HepG2 (cell line): ENCODE measurements around the gene MEGF6. TPM values are rescaled to one million over a fixed set of nuclear protein-coding genes. Genes with fewer than 3 reads are reported as not detected.

ENCODE experiments used
- ATAC-seq: fragments of 200-7000 bp; cut with Tn5 transposase; 3 replicates; pipeline ENCODE4 v1.9.1; 2020; ENCODE audit warnings: mild to moderate bottlenecking, moderate library complexity
- BruUV-seq: library from RNA; stranded (reverse); fragments of 400-500 nt; replicated peaks from 2 replicates; lab custom pipeline; 2021; lab: Mats Ljungman, UMichigan
- CTCF ChIA-PET: fragments of 300-600 bp; formaldehyde crosslinking; extraction: SDS; loops from one replicate; lab custom pipeline; 2021; ENCODE audit warnings: low total read pairs, inconsistent platforms, low intra/inter-chr PET ratio; lab: Yijun Ruan, JAX
- POLR2A ChIA-PET: fragments of 350-600 bp; sonication (Branson Sonifier 250); formaldehyde crosslinking; loops from one replicate; lab custom pipeline; 2020; ENCODE audit warnings: antibody characterized with exemption, inconsistent platforms; lab: Yijun Ruan, JAX
- DNase-seq: peaks from one replicate; pipeline ENCODE4 v3.0.0-alpha.2; 2015; ENCODE audit warnings: low spot score
- FAIRE-seq: peaks from 3 replicates; lab custom pipeline; 2011; peaks lifted over from hg19 to GRCh38; lab: Jason Lieb, UNC
- H2AFZ ChIP-seq: one replicate; pipeline ENCODE4 v1.6.1; 2011; ENCODE audit warnings: low read length, inconsistent platforms
- H3K27ac ChIP-seq: fragments of 300-600 bp; 3 replicates; pipeline ENCODE4 v1.8.0; 2011; ENCODE audit warnings: mixed run types, mild to moderate bottlenecking, mixed read lengths, low read length, inconsistent platforms; ENCODE audit not compliant: insufficient read depth; ENCODE audit errors: extremely low read length
- H3K27me3 ChIP-seq, 2 experiments: fragments of 200-600 bp in 1 of 2; 2 replicates in 1 of 2; 3 replicates in 1 of 2; pipeline versions ENCODE4 v1.6.0 to v1.8.0; 2011; ENCODE audit warnings: low read length in 2 of 2, mild to moderate bottlenecking in 2 of 2, moderate library complexity in 2 of 2, inconsistent platforms in 1 of 2; ENCODE audit not compliant: insufficient read depth in 2 of 2, control insufficient read depth in 1 of 2
- H3K36me3 ChIP-seq, 2 experiments: fragments of 200-600 bp in 1 of 2; replicated peaks in 1 of 2; 2 replicates in 1 of 2; 3 replicates in 1 of 2; pipeline versions ENCODE4 v1.5.1 to v1.8.0; 2011; ENCODE audit warnings: low read length in 2 of 2, inconsistent platforms in 1 of 2; ENCODE audit not compliant: insufficient read depth in 2 of 2, control insufficient read depth in 1 of 2
- H3K4me1 ChIP-seq: 2 replicates; pipeline ENCODE4 v1.5.1; 2012; ENCODE audit warnings: low read length, inconsistent platforms; ENCODE audit not compliant: insufficient read depth
- H3K4me2 ChIP-seq: 2 replicates; pipeline ENCODE4 v1.6.0; 2011; ENCODE audit warnings: low read depth, low read length, inconsistent platforms
- H3K4me3 ChIP-seq, 3 experiments: fragments of 200-600 bp in 1 of 3; sonication (generic), shearing (Covaris generic) in 1 of 3; replicated peaks in 1 of 3; 2 replicates each; pipeline ENCODE4 v1.5.1; 2011 to 2016; ENCODE audit warnings: low read length in 3 of 3, inconsistent platforms in 2 of 3, low read depth in 2 of 3, mild to moderate bottlenecking in 2 of 3, control low read depth in 1 of 3, mixed read lengths in 1 of 3; ENCODE audit not compliant: insufficient read depth in 1 of 3
- H3K79me2 ChIP-seq: one replicate; pipeline ENCODE4 v1.6.1; 2011; ENCODE audit warnings: low read length, inconsistent platforms; ENCODE audit not compliant: insufficient read depth
- H3K9ac ChIP-seq: 2 replicates; pipeline ENCODE4 v1.6.0; 2011; ENCODE audit warnings: mild to moderate bottlenecking, low read depth, low read length, inconsistent platforms; ENCODE audit not compliant: insufficient read depth
- H3K9me3 ChIP-seq: 2 replicates; pipeline ENCODE4 v1.5.1; 2012; ENCODE audit warnings: mild to moderate bottlenecking, low read length
- H4K20me1 ChIP-seq: 2 replicates; pipeline ENCODE4 v1.6.0; 2011; ENCODE audit warnings: inconsistent platforms, mild to moderate bottlenecking, low read length, moderate library complexity; ENCODE audit not compliant: insufficient read depth
- EHMT2 ChIP-seq: fragments of 200-600 bp; sonication (generic); IDR thresholded peaks from 2 replicates; pipeline ENCODE4 v1.7.0; 2017; ENCODE audit warnings: antibody characterized with exemption, low read depth, low read length, borderline replicate concordance
- ELF1 ChIP-seq: sonication (generic); formaldehyde crosslinking; IDR thresholded peaks from 2 replicates; pipeline ENCODE4 v1.4.0; 2020; ENCODE audit warnings: missing genetic modification reagents
- IKZF1 ChIP-seq: fragments of 450-650 bp; IDR thresholded peaks from 2 replicates; pipeline ENCODE4 v1.7.1; 2016
- PAWR ChIP-seq: sonication (generic); formaldehyde crosslinking; IDR thresholded peaks from 2 replicates; pipeline ENCODE4 v1.4.0; 2020; ENCODE audit warnings: missing genetic modification reagents, mild to moderate bottlenecking, borderline replicate concordance
- RAD51 ChIP-seq: fragments of 450-650 bp; IDR thresholded peaks from 2 replicates; pipeline ENCODE4 v1.6.1; 2016; ENCODE audit warnings: borderline replicate concordance
- REL ChIP-seq: sonication (generic); formaldehyde crosslinking; conservative IDR thresholded peaks from 2 replicates; pipeline ENCODE4 v1.8.0; 2022; ENCODE audit warnings: mild to moderate bottlenecking, missing genetic modification reagents, moderate library complexity
- SIN3A ChIP-seq: IDR thresholded peaks from 2 replicates; pipeline ENCODE4 v1.6.1; 2011; ENCODE audit warnings: low read depth, mild to moderate bottlenecking, control low read depth, low read length, borderline replicate concordance
- SMARCC2 ChIP-seq: fragments of 450-650 bp; IDR thresholded peaks from 2 replicates; pipeline ENCODE4 v1.6.1; 2017; ENCODE audit warnings: antibody characterized with exemption, mild to moderate bottlenecking
- ZBTB7A ChIP-seq: sonication (generic); formaldehyde crosslinking; IDR thresholded peaks from 2 replicates; pipeline ENCODE4 v1.8.0; 2022; ENCODE audit warnings: mild to moderate bottlenecking, missing genetic modification reagents
- ZNF138 ChIP-seq: sonication (generic); formaldehyde crosslinking; IDR thresholded peaks from 2 replicates; pipeline ENCODE4 v1.5.0; 2020; ENCODE audit warnings: mild to moderate bottlenecking, low read depth, missing genetic modification reagents
- ZNF263 ChIP-seq: sonication (generic); formaldehyde crosslinking; IDR thresholded peaks from 2 replicates; pipeline ENCODE4 v1.4.0; 2020; ENCODE audit warnings: missing genetic modification reagents
- ZSCAN9 ChIP-seq: IDR thresholded peaks from 2 replicates; pipeline ENCODE4 v1.6.1; 2016; ENCODE audit warnings: borderline replicate concordance
- WGBS: methylation state at CpG from one replicate; pipeline ENCODE4 v1.1.6; 2017; ENCODE audit warnings: low lambda C conversion rate; 5-methylcytosine and 5-hydroxymethylcytosine counted together
- in situ Hi-C: cut with HindIII; loops from 2 replicates; pipeline ENCODE4 v1.10.0; 2017; ENCODE audit warnings: low pct_unique_long_range_greater_than_20kb; ENCODE audit not compliant: extremely low pct_ligation_motif_present
- intact Hi-C: fragments of 100-400 bp; cut with micrococcal nuclease; formaldehyde crosslinking; loops from one replicate; pipeline ENCODE4 v1.10.0; 2022; ENCODE audit not compliant: unreplicated experiment
- polyA plus RNA-seq, 8 experiments: library from polyadenylated mRNA; depleted of rRNA in 3 of 8; stranded (reverse) in 7 of 8; unstranded in 1 of 8; fragments of >200 nt; fragmentation: Illumina TruSeq in 4 of 8; extraction: Trizol in 4 of 8; gene quantifications; 2 replicates each; pipeline versions ENCODE4 v1.2.1 to v1.2.3, GENCODE V29; 2011 to 2016; ENCODE audit warnings: low read depth in 4 of 8, missing spikeins in 1 of 8, mixed read lengths in 1 of 8; ENCODE audit not compliant: insufficient read depth in 1 of 8
- total RNA-seq, 5 experiments: library from RNA; depleted of rRNA; stranded (reverse); fragments of >200 nt; fragmentation: Illumina TruSeq; extraction: Trizol; gene quantifications; 2 replicates each; pipeline ENCODE4 v1.2.3, GENCODE V29; 2016; ENCODE audit warnings: low read depth in 1 of 5
- TF ChIP-seq, protein P1 (sequence below): sonication (generic); formaldehyde crosslinking; IDR thresholded peaks from 2 replicates; pipeline ENCODE4 v1.4.0; 2020; ENCODE audit warnings: missing genetic modification reagents, borderline replicate concordance
- TF ChIP-seq, protein P2 (sequence below): sonication (generic); formaldehyde crosslinking; IDR thresholded peaks from 2 replicates; pipeline ENCODE4 v1.8.0; 2022; ENCODE audit warnings: mild to moderate bottlenecking, missing genetic modification reagents, borderline replicate concordance
- TF ChIP-seq, protein P3 (sequence below): sonication (generic); formaldehyde crosslinking; IDR thresholded peaks from 2 replicates; pipeline ENCODE4 v1.8.0; 2022; ENCODE audit warnings: mild to moderate bottlenecking, missing genetic modification reagents, moderate library complexity

MEGF6 gene
- total and polyA plus RNA-seq, 2 of the 13 experiments (the other 11 are each of a cell fraction or from before 2014, with no cell fraction given) = 1.9 TPM

DNA sequence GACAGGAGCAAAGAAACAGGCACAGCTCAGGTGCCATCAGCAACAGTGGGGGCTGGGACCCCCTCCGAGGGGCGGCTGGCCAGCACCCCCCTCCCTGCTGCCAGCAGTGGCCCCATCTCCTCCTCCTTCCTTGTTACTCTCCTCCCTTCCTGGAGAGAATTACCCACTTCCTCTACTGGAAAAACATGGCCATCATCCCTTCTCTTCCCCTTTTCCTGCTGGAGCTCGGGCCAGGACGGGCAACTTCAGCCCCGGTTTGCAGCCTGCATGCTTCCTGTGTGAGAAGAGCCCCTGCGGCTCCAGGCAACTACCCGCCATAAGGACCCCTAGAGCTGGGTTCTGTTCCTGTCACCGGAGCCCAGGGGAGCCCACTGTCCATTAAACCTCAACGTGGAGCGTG, 17.6 kb downstream of the MEGF6 start:
- H3K4me1 ChIP-seq = peaks cover 29% of the 10 kb centered on the region
- no peak for FAIRE-seq
- H3K36me3 ChIP-seq = no peaks in the 10 kb centered on the region
- no peak for TF ChIP-seq REL (CRISPR knock-in tag)
- no peak for TF ChIP-seq ZBTB7A (CRISPR knock-in tag)
- TF ChIP-seq, all 625 proteins: peak for 0
- WGBS = 23% methylated on average over 10 of the region's 10 CpGs
- BruUV-seq = no TSS peak
- Histone ChIP-seq H3K4me2 (no peak overlapping the region), H2AFZ (no peak overlapping the region), H4K20me1 (no peaks in the 10 kb centered on the region; the same call in 1 of the 2 replicates), H3K27ac (no peak overlapping the region), H3K79me2 (no peaks in the 10 kb centered on the region), H3K4me3 (no peak overlapping the region), H3K9me3 (no peaks in the 10 kb centered on the region), H3K9ac (no peak overlapping the region), H3K27me3 (peaks cover 27 to 83% of the 10 kb centered on the region in 2 experiments)
- in situ Hi-C loops = no loop called here
- POLR2A ChIA-PET = no interaction called here
- DNase-seq = no peak
- intact Hi-C loops = no loop called here
- ATAC-seq = no peak
- CTCF ChIA-PET = no interaction called here

DNA sequence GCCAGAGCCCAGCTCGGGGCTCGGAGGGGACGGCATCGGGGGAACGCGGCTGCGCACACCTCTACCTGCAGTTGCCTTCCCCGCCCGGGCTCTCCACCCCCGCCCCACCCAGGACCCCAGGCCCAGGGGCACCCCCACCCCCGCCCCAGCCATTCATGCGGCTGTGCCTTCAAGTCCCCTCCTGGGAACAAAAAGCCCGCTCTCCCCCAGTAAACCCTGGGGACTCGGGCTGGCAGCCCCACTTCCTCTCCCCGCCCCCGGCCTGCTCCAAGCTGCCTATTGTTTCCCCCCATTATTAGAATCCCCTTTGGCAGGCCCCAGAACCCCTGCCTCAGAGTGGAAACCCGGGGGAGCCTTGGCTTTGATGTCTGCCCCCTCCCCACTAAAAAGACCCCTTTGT, 18.0 kb downstream of the MEGF6 start:
- Histone ChIP-seq H3K27me3 (peaks cover 27 to 80% of the 10 kb centered on the region in 2 experiments), H3K36me3 (no peaks in the 10 kb centered on the region), H2AFZ (no peak overlapping the region), H4K20me1 (no peaks in the 10 kb centered on the region; the same call in 1 of the 2 replicates), H3K4me2 (no peak overlapping the region), H3K9me3 (no peaks in the 10 kb centered on the region), H3K79me2 (no peaks in the 10 kb centered on the region), H3K27ac (no peak overlapping the region), H3K4me3 (no peak overlapping the region), H3K9ac (no peak overlapping the region), H3K4me1 (peaks cover 26% of the 10 kb centered on the region)
- CTCF ChIA-PET = no interaction called here
- ATAC-seq (no peak), DNase-seq (no peak), FAIRE-seq (no peak)
- POLR2A ChIA-PET = no interaction called here
- intact Hi-C loops = no loop called here
- BruUV-seq = no TSS peak
- 38% methylated on average over 9 of the region's 17 CpGs for WGBS
- in situ Hi-C loops = no loop called here
- TF ChIP-seq SMARCC2 = no peak
- TF ChIP-seq ZNF263 (CRISPR knock-in tag) = no peak
- no peak for TF ChIP-seq IKZF1
- TF ChIP-seq EHMT2 = no peak
- TF ChIP-seq, protein P1, sequence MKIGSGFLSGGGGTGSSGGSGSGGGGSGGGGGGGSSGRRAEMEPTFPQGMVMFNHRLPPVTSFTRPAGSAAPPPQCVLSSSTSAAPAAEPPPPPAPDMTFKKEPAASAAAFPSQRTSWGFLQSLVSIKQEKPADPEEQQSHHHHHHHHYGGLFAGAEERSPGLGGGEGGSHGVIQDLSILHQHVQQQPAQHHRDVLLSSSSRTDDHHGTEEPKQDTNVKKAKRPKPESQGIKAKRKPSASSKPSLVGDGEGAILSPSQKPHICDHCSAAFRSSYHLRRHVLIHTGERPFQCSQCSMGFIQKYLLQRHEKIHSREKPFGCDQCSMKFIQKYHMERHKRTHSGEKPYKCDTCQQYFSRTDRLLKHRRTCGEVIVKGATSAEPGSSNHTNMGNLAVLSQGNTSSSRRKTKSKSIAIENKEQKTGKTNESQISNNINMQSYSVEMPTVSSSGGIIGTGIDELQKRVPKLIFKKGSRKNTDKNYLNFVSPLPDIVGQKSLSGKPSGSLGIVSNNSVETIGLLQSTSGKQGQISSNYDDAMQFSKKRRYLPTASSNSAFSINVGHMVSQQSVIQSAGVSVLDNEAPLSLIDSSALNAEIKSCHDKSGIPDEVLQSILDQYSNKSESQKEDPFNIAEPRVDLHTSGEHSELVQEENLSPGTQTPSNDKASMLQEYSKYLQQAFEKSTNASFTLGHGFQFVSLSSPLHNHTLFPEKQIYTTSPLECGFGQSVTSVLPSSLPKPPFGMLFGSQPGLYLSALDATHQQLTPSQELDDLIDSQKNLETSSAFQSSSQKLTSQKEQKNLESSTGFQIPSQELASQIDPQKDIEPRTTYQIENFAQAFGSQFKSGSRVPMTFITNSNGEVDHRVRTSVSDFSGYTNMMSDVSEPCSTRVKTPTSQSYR = no peak
- no peak for TF ChIP-seq ZNF138 (CRISPR knock-in tag)
- TF ChIP-seq, protein P2, sequence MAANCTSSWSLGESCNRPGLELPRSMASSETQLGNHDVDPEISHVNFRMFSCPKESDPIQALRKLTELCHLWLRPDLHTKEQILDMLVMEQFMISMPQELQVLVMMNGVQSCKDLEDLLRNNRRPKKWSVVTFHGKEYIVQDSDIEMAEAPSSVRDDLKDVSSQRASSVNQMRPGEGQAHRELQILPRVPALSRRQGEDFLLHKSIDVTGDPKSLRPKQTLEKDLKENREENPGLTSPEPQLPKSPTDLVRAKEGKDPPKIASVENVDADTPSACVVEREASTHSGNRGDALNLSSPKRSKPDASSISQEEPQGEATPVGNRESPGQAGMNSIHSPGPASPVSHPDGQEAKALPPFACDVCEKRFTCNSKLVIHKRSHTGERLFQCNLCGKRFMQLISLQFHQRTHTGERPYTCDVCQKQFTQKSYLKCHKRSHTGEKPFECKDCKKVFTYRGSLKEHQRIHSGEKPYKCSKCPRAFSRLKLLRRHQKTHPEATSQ (CRISPR knock-in tag) = no peak
- TF ChIP-seq RAD51 = no peak
- no peak for TF ChIP-seq ELF1
- TF ChIP-seq ZSCAN9 = no peak
- no peak for TF ChIP-seq SIN3A
- TF ChIP-seq, protein P3, sequence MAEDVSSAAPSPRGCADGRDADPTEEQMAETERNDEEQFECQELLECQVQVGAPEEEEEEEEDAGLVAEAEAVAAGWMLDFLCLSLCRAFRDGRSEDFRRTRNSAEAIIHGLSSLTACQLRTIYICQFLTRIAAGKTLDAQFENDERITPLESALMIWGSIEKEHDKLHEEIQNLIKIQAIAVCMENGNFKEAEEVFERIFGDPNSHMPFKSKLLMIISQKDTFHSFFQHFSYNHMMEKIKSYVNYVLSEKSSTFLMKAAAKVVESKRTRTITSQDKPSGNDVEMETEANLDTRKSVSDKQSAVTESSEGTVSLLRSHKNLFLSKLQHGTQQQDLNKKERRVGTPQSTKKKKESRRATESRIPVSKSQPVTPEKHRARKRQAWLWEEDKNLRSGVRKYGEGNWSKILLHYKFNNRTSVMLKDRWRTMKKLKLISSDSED (CRISPR knock-in tag) = no peak
- TF ChIP-seq PAWR (CRISPR knock-in tag) = no peak
